Measurements from ENCODE around the gene SIGLECL1.

Gene SIGLECL1

GRCh38 chr19:51297406-51297805 is 46.5 kb downstream of the SIGLECL1 start:
- DNase-seq, result no peak

- DNase-seq, result no peak
Observed at GRCh38 chr19:51301266-51301665, 50.4 kb downstream of the SIGLECL1 start.

GRCh38 chr19:51305479-51305878 is 54.6 kb downstream of the SIGLECL1 start:
- DNase-seq, result no peak

DNA sequence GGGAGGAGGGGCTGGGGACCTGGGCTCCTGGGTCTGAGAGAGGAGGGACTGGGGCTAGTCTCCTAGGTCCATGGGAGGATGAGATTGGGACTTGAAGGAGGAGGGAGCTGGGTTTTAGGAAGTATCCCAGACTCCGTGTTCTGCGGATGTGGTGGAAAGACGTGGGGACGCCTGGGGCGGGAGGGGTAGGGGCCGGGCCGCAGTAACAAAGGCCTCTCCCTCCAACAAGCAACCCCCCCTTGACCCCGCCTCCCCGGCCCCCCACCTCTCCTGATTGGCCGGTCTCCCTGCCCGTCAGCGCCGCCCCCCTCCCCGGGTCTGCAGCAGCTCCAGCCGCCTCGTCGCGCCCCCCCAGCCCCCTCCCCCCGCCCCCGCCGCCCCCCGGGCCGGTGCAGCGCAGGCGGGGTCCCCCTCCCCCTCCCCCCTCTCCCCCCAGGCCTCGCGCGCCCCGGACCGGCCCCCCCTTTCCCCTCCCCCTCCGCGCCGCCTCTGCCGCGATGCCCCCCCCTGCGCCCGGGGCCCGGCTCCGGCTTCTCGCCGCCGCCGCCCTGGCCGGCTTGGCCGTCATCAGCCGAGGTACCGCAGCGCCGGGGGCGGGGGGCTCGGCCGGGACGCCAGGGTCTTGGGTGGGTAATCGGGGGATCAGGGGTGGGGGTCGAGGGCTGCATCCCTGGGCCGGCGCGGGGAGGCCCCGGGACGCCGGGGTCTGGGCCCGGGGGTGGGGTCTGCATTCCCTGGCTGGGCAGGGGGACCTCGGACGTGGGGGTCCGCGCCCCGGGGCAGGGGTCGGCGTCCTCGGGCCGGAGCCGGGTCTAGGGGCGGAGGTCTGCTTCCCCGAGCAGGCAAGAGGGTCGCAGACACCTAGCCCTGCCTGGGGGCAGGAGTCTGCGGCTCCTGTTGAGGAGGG is 60.7 kb downstream of the SIGLECL1 start, which contains the start of gene IGLON5:
TSS of gene IGLON5 (plus strand) at position 294 of the 907 bp plus-strand sequence. CDS start at position 498, 204 bp downstream.
- DNase-seq, result no peak

- no peak for DNase-seq
Observed at GRCh38 chr19:51316688-51317087, 65.8 kb downstream of the SIGLECL1 start.

- DNase-seq, result no peak
Observed at GRCh38 chr19:51317376-51317775, 66.5 kb downstream of the SIGLECL1 start.

DNA sequence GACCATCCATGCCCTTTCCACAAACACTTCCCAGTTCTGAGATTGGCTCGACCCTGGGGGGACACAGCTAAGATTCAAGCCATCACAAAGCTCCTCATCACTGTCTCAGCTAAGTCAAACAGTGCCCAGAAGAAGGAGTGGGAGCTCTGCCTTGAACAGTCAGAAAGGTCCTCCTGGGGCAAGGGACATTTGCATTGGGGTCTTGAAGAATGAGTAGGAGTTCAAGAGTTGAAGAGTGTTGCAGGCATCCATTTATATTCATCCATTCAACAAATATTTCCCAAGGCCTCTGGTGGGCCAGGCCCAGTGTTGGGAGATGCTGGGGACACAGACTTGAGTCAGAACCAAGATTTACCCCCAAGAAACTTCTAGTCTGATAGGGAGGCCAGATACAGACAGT is 67.1 kb downstream of the SIGLECL1 start:
- no peak for DNase-seq
